ENCODE data around the gene SUN1. TPM values are rescaled to one million over a fixed set of nuclear protein-coding genes. Genes with fewer than 3 reads are reported as not detected.
A peak's percentile ranks its signal among the peaks of the same experiment; 100 is the strongest.

Gene SUN1
- polyA plus RNA-seq, 1 of the 3 experiments (the other 2 are of a cell fraction): 369 TPM

DNA sequence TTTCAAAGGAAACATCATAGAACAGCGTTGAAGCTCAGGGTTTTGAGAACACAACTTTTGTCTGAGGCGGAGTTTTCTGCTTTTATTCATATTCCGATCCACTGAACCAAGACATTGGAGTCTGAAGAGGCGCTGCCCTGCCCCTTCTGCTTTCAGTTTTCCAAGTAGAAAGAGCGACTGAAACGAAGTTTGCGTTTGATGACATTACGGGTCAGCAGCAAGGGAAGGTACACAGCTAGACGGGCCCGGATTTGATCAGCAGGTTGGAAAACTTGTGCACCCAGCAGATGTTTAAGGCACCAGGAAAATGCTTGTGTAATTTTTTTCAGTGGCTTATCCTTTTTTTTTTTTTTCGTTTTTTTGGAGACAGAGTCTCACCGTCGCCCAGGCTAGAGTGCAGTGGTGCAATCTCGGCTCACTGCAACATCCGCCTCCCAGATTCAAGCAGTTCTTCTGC is 720 bp downstream of the SUN1 start:
- peaks cover 22% of the 10 kb centered on the region for H4K20me1 ChIP-seq (ENCODE audit: insufficient read depth)

More for the DNA sequence above, 720 bp downstream of the SUN1 start:
- Histone ChIP-seq H2AFZ (ENCODE audit: low read depth) (no peak overlapping the region), H3K4me2 (peak overlapping the region; percentile 65), H3F3A (replicated peaks; ENCODE audit: insufficient read depth) (peaks cover 37% of the 10 kb centered on the region), H3K9ac (peak overlapping the region; percentile 78), H3K4me1 (ENCODE audit: control insufficient read depth in 1 of 2, insufficient read depth in 2 of 2, low read depth in 1 of 2, low read length in 1 of 2) (peaks cover 21 to 26% of the 10 kb centered on the region in 2 experiments; a peak in 3 of 4 replicates), H3K9me2 (no peaks in the 10 kb centered on the region), H3K27ac (ENCODE audit: low read depth in 2 of 2, low read length in 1 of 2) (peak overlapping the region; percentile 29 to 98), H3K4me3 (ENCODE audit: low read depth in 2 of 2, low read length in 1 of 2) (no peak overlapping the region), H3K9me3 (no peaks in the 10 kb centered on the region), H3K79me2 (ENCODE audit: insufficient read depth) (peaks cover 93% of the 10 kb centered on the region), H3K27me3 (ENCODE audit: insufficient read depth) (no peaks in the 10 kb centered on the region), H3K36me3 (replicated peaks in 1 of 2; ENCODE audit: control insufficient read depth in 1 of 2, insufficient read depth in 2 of 2, low read length in 1 of 2) (peaks cover 7 to 19% of the 10 kb centered on the region in 2 experiments)
- WGBS (ENCODE audit: low lambda C conversion rate): 93% methylated on average over 15 of the region's 15 CpGs
- DNase-seq: no peak
- TF ChIP-seq, protein P1, sequence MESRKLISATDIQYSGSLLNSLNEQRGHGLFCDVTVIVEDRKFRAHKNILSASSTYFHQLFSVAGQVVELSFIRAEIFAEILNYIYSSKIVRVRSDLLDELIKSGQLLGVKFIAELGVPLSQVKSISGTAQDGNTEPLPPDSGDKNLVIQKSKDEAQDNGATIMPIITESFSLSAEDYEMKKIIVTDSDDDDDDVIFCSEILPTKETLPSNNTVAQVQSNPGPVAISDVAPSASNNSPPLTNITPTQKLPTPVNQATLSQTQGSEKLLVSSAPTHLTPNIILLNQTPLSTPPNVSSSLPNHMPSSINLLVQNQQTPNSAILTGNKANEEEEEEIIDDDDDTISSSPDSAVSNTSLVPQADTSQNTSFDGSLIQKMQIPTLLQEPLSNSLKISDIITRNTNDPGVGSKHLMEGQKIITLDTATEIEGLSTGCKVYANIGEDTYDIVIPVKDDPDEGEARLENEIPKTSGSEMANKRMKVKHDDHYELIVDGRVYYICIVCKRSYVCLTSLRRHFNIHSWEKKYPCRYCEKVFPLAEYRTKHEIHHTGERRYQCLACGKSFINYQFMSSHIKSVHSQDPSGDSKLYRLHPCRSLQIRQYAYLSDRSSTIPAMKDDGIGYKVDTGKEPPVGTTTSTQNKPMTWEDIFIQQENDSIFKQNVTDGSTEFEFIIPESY (IDR thresholded peaks at IDR 0.05; ENCODE audit: borderline replicate concordance, low read depth): no peak
- TF ChIP-seq EP300 (IDR thresholded peaks at IDR 0.05; ENCODE audit: borderline replicate concordance in 1 of 2, low read depth in 1 of 2, low read length in 1 of 2) (no peak; a peak in 1 of 4 replicates), TAF1 (IDR thresholded peaks at IDR 0.05; ENCODE audit: borderline replicate concordance, low read depth, low read length) (no peak), JUND (IDR thresholded peaks at IDR 0.05) (no peak), YY1 (IDR thresholded peaks at IDR 0.05; ENCODE audit: low read depth) (no peak), RXRA (IDR thresholded peaks at IDR 0.05; ENCODE audit: borderline replicate concordance, low read depth) (no peak), POLR2AphosphoS5 (IDR thresholded peaks at IDR 0.05; ENCODE audit: low read depth, low read length) (no peak), RAD21 (IDR thresholded peaks at IDR 0.05; ENCODE audit: low read length) (no peak), ELF1 (IDR thresholded peaks at IDR 0.05) (no peak), TCF12 (IDR thresholded peaks at IDR 0.05) (no peak), FOXJ3 (CRISPR knock-in tag; IDR thresholded peaks at IDR 0.05) (no peak), MEF2A (IDR thresholded peaks at IDR 0.05; ENCODE audit: borderline replicate concordance, low read depth) (no peak), GABPA (IDR thresholded peaks at IDR 0.05; ENCODE audit: low read depth) (no peak), SIN3A (IDR thresholded peaks at IDR 0.05; ENCODE audit: borderline replicate concordance, low read depth, low read length) (no peak), TEAD4 (IDR thresholded peaks at IDR 0.05; ENCODE audit: borderline replicate concordance, insufficient read depth) (no peak), RFX5 (IDR thresholded peaks at IDR 0.05; ENCODE audit: low read length) (no peak)
- TF ChIP-seq, protein P2, sequence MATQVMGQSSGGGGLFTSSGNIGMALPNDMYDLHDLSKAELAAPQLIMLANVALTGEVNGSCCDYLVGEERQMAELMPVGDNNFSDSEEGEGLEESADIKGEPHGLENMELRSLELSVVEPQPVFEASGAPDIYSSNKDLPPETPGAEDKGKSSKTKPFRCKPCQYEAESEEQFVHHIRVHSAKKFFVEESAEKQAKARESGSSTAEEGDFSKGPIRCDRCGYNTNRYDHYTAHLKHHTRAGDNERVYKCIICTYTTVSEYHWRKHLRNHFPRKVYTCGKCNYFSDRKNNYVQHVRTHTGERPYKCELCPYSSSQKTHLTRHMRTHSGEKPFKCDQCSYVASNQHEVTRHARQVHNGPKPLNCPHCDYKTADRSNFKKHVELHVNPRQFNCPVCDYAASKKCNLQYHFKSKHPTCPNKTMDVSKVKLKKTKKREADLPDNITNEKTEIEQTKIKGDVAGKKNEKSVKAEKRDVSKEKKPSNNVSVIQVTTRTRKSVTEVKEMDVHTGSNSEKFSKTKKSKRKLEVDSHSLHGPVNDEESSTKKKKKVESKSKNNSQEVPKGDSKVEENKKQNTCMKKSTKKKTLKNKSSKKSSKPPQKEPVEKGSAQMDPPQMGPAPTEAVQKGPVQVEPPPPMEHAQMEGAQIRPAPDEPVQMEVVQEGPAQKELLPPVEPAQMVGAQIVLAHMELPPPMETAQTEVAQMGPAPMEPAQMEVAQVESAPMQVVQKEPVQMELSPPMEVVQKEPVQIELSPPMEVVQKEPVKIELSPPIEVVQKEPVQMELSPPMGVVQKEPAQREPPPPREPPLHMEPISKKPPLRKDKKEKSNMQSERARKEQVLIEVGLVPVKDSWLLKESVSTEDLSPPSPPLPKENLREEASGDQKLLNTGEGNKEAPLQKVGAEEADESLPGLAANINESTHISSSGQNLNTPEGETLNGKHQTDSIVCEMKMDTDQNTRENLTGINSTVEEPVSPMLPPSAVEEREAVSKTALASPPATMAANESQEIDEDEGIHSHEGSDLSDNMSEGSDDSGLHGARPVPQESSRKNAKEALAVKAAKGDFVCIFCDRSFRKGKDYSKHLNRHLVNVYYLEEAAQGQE (IDR thresholded peaks at IDR 0.05; ENCODE audit: low read depth, low read length): no peak
- TF ChIP-seq, protein P3, sequence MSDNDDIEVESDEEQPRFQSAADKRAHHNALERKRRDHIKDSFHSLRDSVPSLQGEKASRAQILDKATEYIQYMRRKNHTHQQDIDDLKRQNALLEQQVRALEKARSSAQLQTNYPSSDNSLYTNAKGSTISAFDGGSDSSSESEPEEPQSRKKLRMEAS (IDR thresholded peaks at IDR 0.05; ENCODE audit: low read depth): no peak
- TF ChIP-seq, protein P4, sequence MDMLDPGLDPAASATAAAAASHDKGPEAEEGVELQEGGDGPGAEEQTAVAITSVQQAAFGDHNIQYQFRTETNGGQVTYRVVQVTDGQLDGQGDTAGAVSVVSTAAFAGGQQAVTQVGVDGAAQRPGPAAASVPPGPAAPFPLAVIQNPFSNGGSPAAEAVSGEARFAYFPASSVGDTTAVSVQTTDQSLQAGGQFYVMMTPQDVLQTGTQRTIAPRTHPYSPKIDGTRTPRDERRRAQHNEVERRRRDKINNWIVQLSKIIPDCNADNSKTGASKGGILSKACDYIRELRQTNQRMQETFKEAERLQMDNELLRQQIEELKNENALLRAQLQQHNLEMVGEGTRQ (IDR thresholded peaks at IDR 0.05; ENCODE audit: borderline replicate concordance, low read depth, low read length): no peak
- TF ChIP-seq, protein P5, sequence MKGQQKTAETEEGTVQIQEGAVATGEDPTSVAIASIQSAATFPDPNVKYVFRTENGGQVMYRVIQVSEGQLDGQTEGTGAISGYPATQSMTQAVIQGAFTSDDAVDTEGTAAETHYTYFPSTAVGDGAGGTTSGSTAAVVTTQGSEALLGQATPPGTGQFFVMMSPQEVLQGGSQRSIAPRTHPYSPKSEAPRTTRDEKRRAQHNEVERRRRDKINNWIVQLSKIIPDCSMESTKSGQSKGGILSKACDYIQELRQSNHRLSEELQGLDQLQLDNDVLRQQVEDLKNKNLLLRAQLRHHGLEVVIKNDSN (IDR thresholded peaks at IDR 0.05; ENCODE audit: borderline replicate concordance, low read depth): no peak
- ChIA-PET POLR2A (no interaction called here), CTCF (interaction anchor here (1.1 to 4.0 kb wide), 6 partner anchors 9 to 47 kb away, joined by 3 to 17 read pairs (median 8); no protein-coding TSS in a partner anchor)
